ENCODE results near the gene GOLPH3L. TPM values are rescaled to one million over a fixed set of nuclear protein-coding genes. Genes with fewer than 3 reads are reported as not detected.
"Not testable (repeated sequence)": the region's sequence is repeated elsewhere in the genome, so short reads cannot be mapped to it uniquely, and the experiment has no call there.

GOLPH3L gene
- total and polyA plus RNA-seq, 4 donors = 14.5 to 17.9 (median 17.5) TPM

- no peaks in the 10 kb centered on the region for H3K4me1 ChIP-seq (ENCODE audit: control insufficient read depth, insufficient read depth, low read length)
- no peak overlapping the region for H3K4me3 ChIP-seq (ENCODE audit: low read depth, low read length)
- no peaks in the 10 kb centered on the region for H3K27me3 ChIP-seq (ENCODE audit: control insufficient read depth, insufficient read depth, low read length)
- 100% methylated on average over 6 of the region's 7 CpGs for WGBS (ENCODE audit: insufficient coverage)
- DNase-seq (ENCODE audit: low read depth in 4 of 6, low spot score in 6 of 6) = no peak
- H3K36me3 ChIP-seq (ENCODE audit: control insufficient read depth, insufficient read depth, low read length) = peaks cover 13% of the 10 kb centered on the region
- H3K9me3 ChIP-seq (ENCODE audit: control insufficient read depth, insufficient read depth, low read length) = no peaks in the 10 kb centered on the region
- H3K27ac ChIP-seq (ENCODE audit: low read depth, low read length) = no peak overlapping the region
Observed at GRCh38 chr1:150663321-150663720, 33.6 kb downstream of the GOLPH3L start.

DNA sequence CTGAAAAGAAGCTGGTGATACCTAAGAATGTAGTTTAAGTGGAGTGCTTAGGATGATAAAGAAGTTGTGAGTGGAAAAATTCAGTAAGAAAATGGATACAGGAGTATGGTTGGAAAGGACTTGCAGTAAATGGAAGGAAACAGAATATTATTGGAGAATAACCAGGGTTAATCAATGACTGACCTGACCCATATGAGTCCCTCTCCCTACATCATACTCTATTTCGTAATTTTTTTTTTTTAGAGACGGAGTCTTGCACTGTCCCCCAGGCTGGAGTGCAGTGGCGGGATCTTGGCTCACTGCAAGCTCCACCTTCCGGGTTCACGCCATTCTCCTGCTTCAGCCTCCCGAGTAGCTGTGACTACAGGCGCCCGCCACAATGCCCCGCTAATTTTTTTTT is 34.1 kb downstream of the GOLPH3L start:
- Histone ChIP-seq H3K27ac (ENCODE audit: low read depth, low read length) (no peak overlapping the region), H3K4me1 (ENCODE audit: control insufficient read depth, insufficient read depth, low read length) (no peaks in the 10 kb centered on the region), H3K9me3 (ENCODE audit: control insufficient read depth, insufficient read depth, low read length) (no peaks in the 10 kb centered on the region), H3K4me3 (ENCODE audit: low read depth, low read length) (no peak overlapping the region), H3K36me3 (ENCODE audit: control insufficient read depth, insufficient read depth, low read length) (peaks cover 13% of the 10 kb centered on the region), H3K27me3 (ENCODE audit: control insufficient read depth, insufficient read depth, low read length) (no peaks in the 10 kb centered on the region)
- 98% methylated on average over 9 of the region's 9 CpGs for WGBS (ENCODE audit: insufficient coverage)
- DNase-seq (ENCODE audit: low read depth in 4 of 6, low spot score in 6 of 6) = no peak

DNA sequence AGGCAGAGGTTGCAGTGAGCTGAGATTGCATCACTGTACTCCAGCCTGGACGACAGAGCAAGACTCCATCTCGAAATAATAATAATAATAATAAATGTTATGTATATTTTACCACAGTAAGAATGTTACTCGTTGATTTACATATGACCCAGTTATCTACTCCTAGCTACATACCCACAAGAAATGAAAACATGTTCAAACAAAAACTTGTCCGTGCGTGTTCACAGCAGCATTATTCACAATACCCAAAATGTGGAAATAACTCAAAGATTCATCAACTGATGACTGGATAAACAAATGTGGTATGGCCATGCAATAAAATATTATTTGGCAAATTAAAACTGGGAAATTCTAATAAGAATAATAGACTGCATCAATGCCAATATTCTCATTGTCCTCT is 35.8 kb downstream of the GOLPH3L start:
- no peak for DNase-seq (ENCODE audit: low read depth in 4 of 6, low spot score in 6 of 6)
- no peaks in the 10 kb centered on the region for H3K4me1 ChIP-seq (ENCODE audit: control insufficient read depth, insufficient read depth, low read length)
- WGBS (ENCODE audit: insufficient coverage) = no CpG with 5 or more reads among the region's 5 CpGs
- H3K27ac ChIP-seq (ENCODE audit: low read depth, low read length) = no peak overlapping the region
- H3K4me3 ChIP-seq (ENCODE audit: low read depth, low read length) = no peak overlapping the region
- no peaks in the 10 kb centered on the region for H3K9me3 ChIP-seq (ENCODE audit: control insufficient read depth, insufficient read depth, low read length)
- no peaks in the 10 kb centered on the region for H3K27me3 ChIP-seq (ENCODE audit: control insufficient read depth, insufficient read depth, low read length)
- peaks cover 13% of the 10 kb centered on the region for H3K36me3 ChIP-seq (ENCODE audit: control insufficient read depth, insufficient read depth, low read length)

- Histone ChIP-seq H3K27ac (ENCODE audit: low read depth, low read length) (no peak overlapping the region), H3K36me3 (ENCODE audit: control insufficient read depth, insufficient read depth, low read length) (peaks cover 13% of the 10 kb centered on the region), H3K4me1 (ENCODE audit: control insufficient read depth, insufficient read depth, low read length) (no peaks in the 10 kb centered on the region), H3K9me3 (ENCODE audit: control insufficient read depth, insufficient read depth, low read length) (no peaks in the 10 kb centered on the region), H3K27me3 (ENCODE audit: control insufficient read depth, insufficient read depth, low read length) (no peaks in the 10 kb centered on the region), H3K4me3 (ENCODE audit: low read depth, low read length) (no peak overlapping the region)
- no CpG with 5 or more reads among the region's 4 CpGs for WGBS (ENCODE audit: insufficient coverage)
- no peak for DNase-seq (ENCODE audit: low read depth in 4 of 6, low spot score in 6 of 6)
Observed at GRCh38 chr1:150660584-150660983, 36.4 kb downstream of the GOLPH3L start.

DNA sequence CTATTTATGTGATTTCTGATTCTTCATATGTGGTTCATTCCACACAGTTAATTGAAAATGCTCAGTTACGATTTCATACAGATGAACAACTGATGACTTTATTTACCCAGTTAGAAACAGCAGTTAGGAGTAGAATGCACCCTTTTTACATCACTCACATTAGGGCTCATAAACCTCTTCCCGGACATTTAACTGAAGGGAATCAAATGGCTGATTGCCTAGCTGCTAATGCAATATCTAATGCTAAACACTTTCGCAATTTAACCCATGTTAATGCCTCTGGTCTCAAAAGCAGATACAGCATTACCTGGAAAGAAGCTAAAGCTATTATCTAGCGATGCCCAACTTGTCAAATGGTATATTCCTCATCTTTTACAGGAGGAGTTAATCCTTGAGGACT is 39.9 kb downstream of the GOLPH3L start:
- H3K4me1 ChIP-seq (ENCODE audit: control insufficient read depth, insufficient read depth, low read length); DNase-seq (ENCODE audit: low read depth in 4 of 6, low spot score in 6 of 6); H3K4me3 ChIP-seq (ENCODE audit: low read depth, low read length); H3K27ac ChIP-seq (ENCODE audit: low read depth, low read length); H3K9me3 ChIP-seq (ENCODE audit: control insufficient read depth, insufficient read depth, low read length); H3K36me3 ChIP-seq (ENCODE audit: control insufficient read depth, insufficient read depth, low read length); H3K27me3 ChIP-seq (ENCODE audit: control insufficient read depth, insufficient read depth, low read length): not testable (repeated sequence)
- WGBS (ENCODE audit: insufficient coverage) = 64% methylated on average over 2 of the region's 4 CpGs

DNA sequence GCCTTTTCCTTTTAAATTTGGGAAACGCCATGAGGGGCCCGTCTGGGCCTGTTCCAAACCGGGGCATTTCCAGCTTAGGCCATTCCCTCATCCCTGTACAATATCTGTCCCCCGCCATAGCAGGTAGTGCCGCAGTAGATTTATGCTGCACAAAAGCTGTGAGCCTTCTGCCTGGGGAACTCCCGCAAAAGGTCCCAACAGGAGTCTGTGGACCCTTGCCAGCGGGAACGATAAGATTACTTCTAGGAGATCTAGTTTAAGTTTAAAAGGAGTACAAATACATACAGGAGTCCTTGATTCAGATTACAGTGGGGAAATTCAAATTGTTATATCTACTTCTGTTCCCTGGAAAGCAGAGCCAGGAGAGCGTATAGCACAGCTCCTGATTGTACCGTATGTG is 42.3 kb downstream of the GOLPH3L start:
- not testable (repeated sequence) for H3K36me3 ChIP-seq (ENCODE audit: control insufficient read depth, insufficient read depth, low read length); H3K4me3 ChIP-seq (ENCODE audit: low read depth, low read length); H3K9me3 ChIP-seq (ENCODE audit: control insufficient read depth, insufficient read depth, low read length); DNase-seq (ENCODE audit: low read depth in 4 of 6, low spot score in 6 of 6); H3K27ac ChIP-seq (ENCODE audit: low read depth, low read length); H3K4me1 ChIP-seq (ENCODE audit: control insufficient read depth, insufficient read depth, low read length); H3K27me3 ChIP-seq (ENCODE audit: control insufficient read depth, insufficient read depth, low read length)
- 86% methylated on average over 5 of the region's 10 CpGs for WGBS (ENCODE audit: insufficient coverage)

DNA sequence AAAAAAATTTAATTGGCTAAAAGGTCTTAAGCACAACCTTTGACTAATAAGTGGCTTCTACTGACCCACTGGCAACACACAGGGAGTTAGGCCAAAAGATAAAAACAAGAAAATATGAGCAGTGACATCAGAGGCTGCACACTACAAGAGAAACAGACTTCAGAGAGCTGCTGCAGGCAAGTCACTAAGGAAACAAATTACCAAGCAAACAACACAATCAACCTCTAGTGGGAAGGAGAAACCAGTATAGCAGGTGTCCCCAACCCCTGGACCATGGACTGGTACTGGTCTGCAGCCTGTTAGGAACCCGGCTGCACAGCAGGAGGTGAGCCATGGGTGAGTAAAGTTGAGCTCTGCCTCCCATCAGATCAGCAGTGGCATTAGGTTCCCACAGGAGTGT is 46.8 kb downstream of the GOLPH3L start:
- Histone ChIP-seq H3K27ac (ENCODE audit: low read depth, low read length) (no peak overlapping the region), H3K4me3 (ENCODE audit: low read depth, low read length) (no peak overlapping the region)
- WGBS (ENCODE audit: insufficient coverage) = no CpG with 5 or more reads among the region's 1 CpG

GRCh38 chr1:150649441-150650075 is 47.4 kb downstream of the GOLPH3L start:
- 100% methylated on average over 1 of the region's 5 CpGs for WGBS (ENCODE audit: insufficient coverage)
- no peaks in the 10 kb centered on the region for H3K27me3 ChIP-seq (ENCODE audit: control insufficient read depth, insufficient read depth, low read length)
- H3K36me3 ChIP-seq (ENCODE audit: control insufficient read depth, insufficient read depth, low read length) = peaks cover 8% of the 10 kb centered on the region
- DNase-seq (ENCODE audit: low read depth in 4 of 6, low spot score in 6 of 6) = no peak
- no peak overlapping the region for H3K27ac ChIP-seq (ENCODE audit: low read depth, low read length)
- no peaks in the 10 kb centered on the region for H3K4me1 ChIP-seq (ENCODE audit: control insufficient read depth, insufficient read depth, low read length)
- no peaks in the 10 kb centered on the region for H3K9me3 ChIP-seq (ENCODE audit: control insufficient read depth, insufficient read depth, low read length)
- H3K4me3 ChIP-seq (ENCODE audit: low read depth, low read length) = no peak overlapping the region

More for the DNA sequence above, 46.8 kb downstream of the GOLPH3L start:
- Histone ChIP-seq H3K36me3 (ENCODE audit: control insufficient read depth, insufficient read depth, low read length) (peaks cover 8% of the 10 kb centered on the region), H3K4me1 (ENCODE audit: control insufficient read depth, insufficient read depth, low read length) (no peaks in the 10 kb centered on the region), H3K27me3 (ENCODE audit: control insufficient read depth, insufficient read depth, low read length) (no peaks in the 10 kb centered on the region), H3K9me3 (ENCODE audit: control insufficient read depth, insufficient read depth, low read length) (no peaks in the 10 kb centered on the region)
- no peak for DNase-seq (ENCODE audit: low read depth in 4 of 6, low spot score in 6 of 6)

DNA sequence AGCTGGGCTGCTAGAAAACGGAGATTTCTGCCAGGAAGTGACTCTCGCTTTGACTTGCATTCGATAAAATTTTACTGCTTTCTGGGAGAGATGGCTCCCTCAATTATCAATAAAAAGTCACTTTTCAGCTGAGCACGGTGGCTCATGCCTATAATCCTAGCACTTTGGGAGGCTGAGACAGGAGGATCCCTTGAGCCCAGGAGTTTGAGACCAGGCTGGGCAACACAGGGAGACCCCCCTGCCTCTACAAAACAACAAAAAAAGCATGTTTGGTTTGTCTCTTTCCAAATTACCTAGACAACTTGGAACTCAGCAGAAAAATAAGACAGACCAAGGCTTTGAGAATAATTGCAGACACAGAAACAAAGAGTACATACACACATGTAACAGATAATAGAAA is 54.7 kb downstream of the GOLPH3L start:
- 63% methylated on average over 1 of the region's 4 CpGs for WGBS (ENCODE audit: insufficient coverage)
- no peak for DNase-seq (ENCODE audit: low read depth in 4 of 6, low spot score in 6 of 6)
- H3K27me3 ChIP-seq (ENCODE audit: control insufficient read depth, insufficient read depth, low read length) = no peaks in the 10 kb centered on the region
- H3K9me3 ChIP-seq (ENCODE audit: control insufficient read depth, insufficient read depth, low read length) = no peaks in the 10 kb centered on the region
- H3K4me1 ChIP-seq (ENCODE audit: control insufficient read depth, insufficient read depth, low read length) = no peaks in the 10 kb centered on the region
- H3K36me3 ChIP-seq (ENCODE audit: control insufficient read depth, insufficient read depth, low read length) = peaks cover 4% of the 10 kb centered on the region
- no peak overlapping the region for H3K27ac ChIP-seq (ENCODE audit: low read depth, low read length)
- H3K4me3 ChIP-seq (ENCODE audit: low read depth, low read length) = no peak overlapping the region

DNA sequence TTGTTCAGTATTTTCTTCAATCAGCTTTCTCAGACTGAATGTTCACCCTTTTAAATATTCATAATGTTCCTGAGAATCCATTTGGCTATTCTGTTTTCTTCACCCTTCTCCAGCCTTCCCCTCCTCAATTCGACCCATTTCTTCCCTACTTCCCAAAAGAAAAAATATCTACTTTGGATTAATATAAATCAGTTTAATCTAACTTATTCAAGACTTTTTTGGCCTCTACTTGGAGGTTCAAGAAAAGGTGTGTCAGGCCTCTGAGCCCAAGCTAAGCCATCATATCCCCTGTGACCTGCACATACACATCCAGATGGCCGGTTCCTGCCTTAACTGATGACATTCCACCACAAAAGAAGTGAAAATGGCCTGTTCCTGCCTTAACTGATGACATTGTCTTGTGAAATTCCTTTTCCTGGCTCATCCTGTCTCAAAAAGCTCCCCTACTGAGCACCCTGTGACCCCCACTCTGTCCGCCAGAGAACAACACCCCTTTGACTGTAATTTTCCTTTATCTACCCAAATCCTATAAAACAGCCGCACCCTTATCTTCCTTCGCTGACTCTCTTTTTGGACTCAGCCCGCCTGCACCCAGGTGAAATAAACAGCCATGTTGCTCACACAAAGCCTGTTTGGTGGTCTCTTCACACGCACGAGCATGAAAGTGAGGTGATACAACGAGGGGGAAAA is 55.7 kb downstream of the GOLPH3L start:
- H3K36me3 ChIP-seq (ENCODE audit: control insufficient read depth, insufficient read depth, low read length); H3K4me1 ChIP-seq (ENCODE audit: control insufficient read depth, insufficient read depth, low read length); H3K27me3 ChIP-seq (ENCODE audit: control insufficient read depth, insufficient read depth, low read length); H3K9me3 ChIP-seq (ENCODE audit: control insufficient read depth, insufficient read depth, low read length); DNase-seq (ENCODE audit: low read depth in 4 of 6, low spot score in 6 of 6); H3K27ac ChIP-seq (ENCODE audit: low read depth, low read length); H3K4me3 ChIP-seq (ENCODE audit: low read depth, low read length): not testable (repeated sequence)
- WGBS (ENCODE audit: insufficient coverage) = 80% methylated on average over 1 of the region's 9 CpGs
